K562 (cell line): ENCODE results near the gene PLEKHA7. TPM values are rescaled to one million over a fixed set of nuclear protein-coding genes. Genes with fewer than 3 reads are reported as not detected.

ENCODE experiments used
- BRF2 ChIP-seq: IDR thresholded peaks from 3 replicates; pipeline ENCODE4 v1.6.1; 2011; ENCODE audit warnings: borderline replicate concordance, mild to moderate bottlenecking; ENCODE audit not compliant: insufficient read length, insufficient read depth
- RBM34 ChIP-seq: fragments of 200-400 bp; formaldehyde crosslinking; IDR thresholded peaks from 2 replicates; pipeline ENCODE4 v1.6.1; 2018; ENCODE audit warnings: low read length, borderline replicate concordance; ENCODE audit not compliant: insufficient read depth
- RREB1 ChIP-seq: fragments of 250-450 bp; sonication (Bioruptor Pico); IDR thresholded peaks from 2 replicates; pipeline ENCODE4 v1.4.0; 2020
- SMARCA4 ChIP-seq: fragments of 450-650 bp; IDR thresholded peaks from 2 replicates; pipeline ENCODE4 v1.6.1; 2016
- polyA plus RNA-seq, 8 experiments: library from polyadenylated mRNA; depleted of rRNA in 4 of 8; stranded (reverse) in 5 of 8; unstranded in 3 of 8; fragments of >200 nt; fragmentation: Nextera tagmentation in 2 of 8; fragmentation: Illumina TruSeq in 1 of 8; extraction: Ambion mirVana in 2 of 8; extraction: Trizol in 1 of 8; gene quantifications; 2 replicates each; pipeline versions ENCODE4 v1.2.1 to v1.2.3, GENCODE V29; 2011 to 2014; ENCODE audit warnings: inconsistent platforms in 1 of 8, missing spikeins in 1 of 8
- total RNA-seq, 7 experiments: library from RNA; depleted of rRNA in 6 of 7; stranded (reverse); fragments of >200 nt in 6 of 7; fragmentation: Illumina TruSeq in 2 of 7; extraction: Trizol in 2 of 7; gene quantifications; 2 replicates each; pipeline versions ENCODE4 v1.2.1 to v1.2.3, GENCODE V29; 2011 to 2021; ENCODE audit warnings: low replicate concordance in 1 of 7

Gene PLEKHA7
- total and polyA plus RNA-seq, 9 of the 15 experiments (the other 6 are each of a cell fraction or from before 2014, with no cell fraction given) = 0.06 to 0.77 (median 0.20) TPM; not detected in 1

GRCh38 chr11:16778876-16779275 is 235.3 kb downstream of the PLEKHA7 start (continued):
- TF ChIP-seq RREB1 (CRISPR knock-in tag) (no peak), RBM34 (no peak), SMARCA4 (no peak), BRF2 (no peak)
- TF ChIP-seq, all 486 proteins: peak for 0
